Spinal cord (tissue), 10 donors: ENCODE data around the gene BCAS1. TPM values are rescaled to one million over a fixed set of nuclear protein-coding genes. Genes with fewer than 3 reads are reported as not detected.

Source experiments
- DNase-seq, 6 donors: peaks; one replicate each; pipeline versions ENCODE4 v3.0.0 to v3.0.0-alpha.2; 2013 to 2015; ENCODE audit warnings: low spot score in 6 of 6, low read depth in 4 of 6
- H3K27ac ChIP-seq: one replicate; pipeline ENCODE4 v1.5.1; 2013; ENCODE audit warnings: low read depth, low read length, control low read depth
- H3K27me3 ChIP-seq: one replicate; pipeline ENCODE4 v1.6.1; 2013; ENCODE audit warnings: low read length; ENCODE audit not compliant: control insufficient read depth, insufficient read depth
- H3K36me3 ChIP-seq: one replicate; pipeline ENCODE4 v1.6.1; 2013; ENCODE audit warnings: low read length; ENCODE audit not compliant: control insufficient read depth, insufficient read depth
- H3K4me1 ChIP-seq: one replicate; pipeline ENCODE4 v1.6.1; 2013; ENCODE audit warnings: low read length; ENCODE audit not compliant: control insufficient read depth, insufficient read depth
- H3K4me3 ChIP-seq: one replicate; pipeline ENCODE4 v1.5.1; 2013; ENCODE audit warnings: low read depth, low read length, control low read depth
- H3K9me3 ChIP-seq: one replicate; pipeline ENCODE4 v1.6.1; 2013; ENCODE audit warnings: low read length; ENCODE audit not compliant: control insufficient read depth, insufficient read depth
- WGBS: methylation state at CpG from one replicate; pipeline ENCODE4 v1.1.5; 2013; ENCODE audit warnings: missing lambda C conversion rate; ENCODE audit not compliant: insufficient coverage; 5-methylcytosine and 5-hydroxymethylcytosine counted together
- polyA plus RNA-seq, 2 donors: library from polyadenylated mRNA; unstranded; fragments of 120-200 nt; gene quantifications; one replicate each; pipeline ENCODE4 v1.2.1, GENCODE V29; 2013; ENCODE audit not compliant: insufficient read length in 2 of 2
- total RNA-seq, 2 donors: library from RNA; depleted of rRNA in 1 of 2; stranded (reverse); fragments of 120-200 nt in 1 of 2; fragments of >200 nt in 1 of 2; gene quantifications; one replicate each; pipeline versions ENCODE4 v1.2.3 to v1.2.4, GENCODE V29; 2013 to 2014
- donor health status: healthy.

Gene BCAS1
- total and polyA plus RNA-seq, 4 donors = 93.3 to 402 (median 189) TPM

DNA sequence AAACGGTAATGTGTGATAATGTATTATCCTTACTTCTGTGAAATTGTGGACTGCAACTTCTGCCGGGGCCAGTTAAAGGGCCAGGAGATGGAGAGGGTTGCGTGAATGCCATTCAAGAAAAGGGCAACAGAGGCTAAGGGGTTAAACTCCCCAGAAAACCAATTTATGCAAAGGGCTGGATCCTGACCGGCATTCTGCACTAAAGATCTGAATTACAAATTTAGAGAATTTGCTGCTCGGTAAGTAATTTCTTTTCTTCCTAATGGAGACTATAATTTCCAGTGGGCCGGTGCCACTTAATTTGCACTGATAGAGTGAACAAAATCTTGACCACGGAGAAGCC is 130.1 kb downstream of the BCAS1 start:
- 0% methylated on average over 1 of the region's 7 CpGs for WGBS

DNA sequence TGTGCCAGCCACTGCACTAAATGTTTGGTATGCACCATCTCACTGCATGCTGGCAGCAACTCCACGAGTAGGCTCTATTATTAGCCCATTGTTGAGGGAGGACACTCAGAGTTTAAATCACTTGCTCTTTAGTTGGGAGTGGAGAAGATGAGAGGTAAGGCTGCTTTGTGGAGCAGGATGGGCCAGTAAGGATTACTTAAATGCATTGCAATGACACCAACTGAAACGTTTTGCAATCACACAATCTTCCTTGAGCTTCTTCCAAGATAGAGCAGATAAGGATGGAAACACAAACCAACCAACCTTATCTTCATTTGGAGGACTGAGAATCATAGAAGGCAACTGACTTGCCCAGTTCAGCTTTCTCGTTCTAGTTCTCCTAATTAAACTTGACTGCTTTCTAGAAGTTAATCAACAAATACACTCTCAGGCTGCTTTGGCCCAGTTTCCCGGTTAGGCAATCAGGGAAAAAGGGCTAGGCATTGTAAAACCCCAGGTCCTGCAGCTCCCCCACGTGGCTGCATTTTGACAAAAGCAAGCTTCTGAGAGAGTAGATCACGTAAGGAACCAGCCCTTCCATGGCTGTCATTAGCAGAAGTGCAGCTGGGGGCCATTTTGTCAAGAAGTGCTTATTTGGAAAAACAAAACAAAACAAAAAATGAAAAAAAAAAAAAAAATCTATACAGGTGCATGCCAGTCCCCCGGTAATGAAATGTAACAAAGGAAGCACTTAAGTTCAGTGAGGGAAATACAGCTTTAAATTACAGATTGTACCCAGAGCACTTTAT is 130.6 kb downstream of the BCAS1 start:
- peaks cover 18% of the 10 kb centered on the region for H3K4me1 ChIP-seq
- DNase-seq = peak in 5 of 6 donors; percentile 53 to 94 (median 82)
- H3K4me3 ChIP-seq = peak overlapping the region; percentile 48
- H3K27ac ChIP-seq = peak overlapping the region; percentile 79
- no peaks in the 10 kb centered on the region for H3K9me3 ChIP-seq
- no peaks in the 10 kb centered on the region for H3K36me3 ChIP-seq
- WGBS = 0% methylated on average over 4 of the region's 7 CpGs
- H3K27me3 ChIP-seq = no peaks in the 10 kb centered on the region

More for the DNA sequence above, 130.1 kb downstream of the BCAS1 start:
- Histone ChIP-seq H3K27me3 (no peaks in the 10 kb centered on the region), H3K4me3 (peak overlapping the region; percentile 48), H3K27ac (peak overlapping the region; percentile 79), H3K9me3 (no peaks in the 10 kb centered on the region), H3K36me3 (no peaks in the 10 kb centered on the region), H3K4me1 (peaks cover 18% of the 10 kb centered on the region)
- DNase-seq = peak in 4 of 6 donors; percentile 20 to 75 (median 50)

DNA sequence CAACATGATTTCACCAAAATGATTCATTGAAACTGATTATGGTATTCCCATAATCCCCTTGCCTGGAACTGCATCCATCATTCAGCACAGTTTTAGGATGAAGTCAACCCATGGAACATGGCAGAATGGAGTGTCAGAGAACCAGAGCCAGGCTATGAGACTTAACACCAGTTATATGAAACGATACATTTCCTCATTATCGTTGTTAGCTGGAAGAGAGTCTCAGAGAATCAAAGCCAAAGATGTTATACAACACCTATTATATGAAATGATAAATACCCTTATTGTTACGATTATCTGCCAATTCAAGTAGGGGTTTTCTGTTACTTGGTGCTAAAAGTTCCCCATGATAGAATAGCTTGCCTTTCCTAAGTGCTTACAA is 131.2 kb downstream of the BCAS1 start:
- no peak for DNase-seq
- H3K9me3 ChIP-seq = no peaks in the 10 kb centered on the region
- peaks cover 15% of the 10 kb centered on the region for H3K4me1 ChIP-seq
- H3K36me3 ChIP-seq = no peaks in the 10 kb centered on the region
- no peak overlapping the region for H3K4me3 ChIP-seq
- peak overlapping the region; percentile 79 for H3K27ac ChIP-seq
- no peaks in the 10 kb centered on the region for H3K27me3 ChIP-seq
- no CpG with 5 or more reads among the region's 3 CpGs for WGBS

DNA sequence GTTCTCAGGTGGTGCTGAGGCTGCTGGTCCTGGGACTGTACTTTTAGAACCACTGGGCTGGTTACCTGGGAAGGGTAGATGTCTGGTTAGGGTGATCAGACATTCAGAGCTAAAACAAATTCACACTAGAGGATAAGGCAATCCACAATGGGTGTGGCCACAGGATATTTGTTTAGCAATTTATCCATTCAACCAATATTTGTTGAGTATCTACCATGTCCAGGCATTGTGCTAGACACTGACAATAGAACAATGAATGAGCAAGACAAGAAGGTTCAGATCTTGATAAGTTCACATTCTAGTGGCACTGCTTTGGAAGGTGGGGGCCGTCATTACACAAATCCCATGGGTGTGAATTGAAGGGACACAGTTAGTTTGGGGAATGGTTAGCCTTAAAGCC is 131.7 kb downstream of the BCAS1 start:
- H3K27ac ChIP-seq = no peak overlapping the region
- H3K4me3 ChIP-seq = no peak overlapping the region
- H3K27me3 ChIP-seq = no peaks in the 10 kb centered on the region
- no CpG with 5 or more reads among the region's 1 CpG for WGBS
- H3K9me3 ChIP-seq = no peaks in the 10 kb centered on the region
- DNase-seq = no peak
- no peaks in the 10 kb centered on the region for H3K36me3 ChIP-seq
- H3K4me1 ChIP-seq = peaks cover 12% of the 10 kb centered on the region

DNA sequence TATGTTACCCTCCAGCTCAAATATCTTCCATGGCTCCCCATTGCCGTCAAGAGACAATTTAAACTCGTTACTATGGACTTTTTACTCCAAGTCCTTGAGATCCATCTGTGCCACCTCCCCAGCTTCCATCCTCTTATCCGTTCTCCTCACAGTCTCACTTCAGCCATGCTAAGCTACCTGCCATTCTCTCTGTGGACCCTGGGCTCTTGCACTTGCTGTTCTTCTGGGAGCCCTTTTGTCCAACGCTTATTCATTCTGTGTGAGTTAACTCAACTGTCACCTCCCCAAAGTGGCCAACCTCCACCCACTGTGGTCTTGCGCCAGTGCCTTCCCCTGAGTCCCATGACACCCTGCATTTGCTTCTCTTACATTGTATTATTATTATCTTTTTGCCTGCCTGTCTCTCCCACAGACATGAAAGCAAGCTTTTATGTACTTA is 132.4 kb downstream of the BCAS1 start:
- H3K4me3 ChIP-seq = no peak overlapping the region
- H3K27ac ChIP-seq = no peak overlapping the region
- H3K9me3 ChIP-seq = no peaks in the 10 kb centered on the region
- no peak for DNase-seq
- WGBS = 80% methylated on average over 3 of the region's 5 CpGs
- H3K27me3 ChIP-seq = no peaks in the 10 kb centered on the region
- peaks cover 10% of the 10 kb centered on the region for H3K4me1 ChIP-seq
- H3K36me3 ChIP-seq = no peaks in the 10 kb centered on the region

DNA sequence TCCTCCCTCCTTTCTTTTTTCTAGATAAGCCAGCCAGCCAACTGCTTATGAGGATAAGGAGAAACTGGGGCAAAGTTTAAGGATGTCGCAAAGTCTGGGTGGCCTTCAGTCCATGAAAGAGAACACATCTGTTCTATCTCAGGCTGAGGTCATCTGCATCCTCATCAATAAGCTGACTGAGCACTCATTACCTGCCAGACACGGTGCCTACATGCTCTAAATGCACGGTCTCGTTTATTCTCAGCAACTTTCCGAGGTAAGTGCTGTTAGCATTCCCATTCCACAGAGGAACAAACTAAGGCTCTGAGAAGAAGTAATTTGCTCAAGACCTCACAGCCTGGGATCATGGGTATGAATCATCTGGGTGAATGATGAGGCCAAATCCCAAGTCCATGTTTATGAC is 133.1 kb downstream of the BCAS1 start:
- H3K27me3 ChIP-seq = no peaks in the 10 kb centered on the region
- no peaks in the 10 kb centered on the region for H3K9me3 ChIP-seq
- H3K4me1 ChIP-seq = peaks cover 5% of the 10 kb centered on the region
- no peak overlapping the region for H3K27ac ChIP-seq
- WGBS = 87% methylated on average over 4 of the region's 5 CpGs
- no peak overlapping the region for H3K4me3 ChIP-seq
- DNase-seq = no peak
- no peaks in the 10 kb centered on the region for H3K36me3 ChIP-seq

DNA sequence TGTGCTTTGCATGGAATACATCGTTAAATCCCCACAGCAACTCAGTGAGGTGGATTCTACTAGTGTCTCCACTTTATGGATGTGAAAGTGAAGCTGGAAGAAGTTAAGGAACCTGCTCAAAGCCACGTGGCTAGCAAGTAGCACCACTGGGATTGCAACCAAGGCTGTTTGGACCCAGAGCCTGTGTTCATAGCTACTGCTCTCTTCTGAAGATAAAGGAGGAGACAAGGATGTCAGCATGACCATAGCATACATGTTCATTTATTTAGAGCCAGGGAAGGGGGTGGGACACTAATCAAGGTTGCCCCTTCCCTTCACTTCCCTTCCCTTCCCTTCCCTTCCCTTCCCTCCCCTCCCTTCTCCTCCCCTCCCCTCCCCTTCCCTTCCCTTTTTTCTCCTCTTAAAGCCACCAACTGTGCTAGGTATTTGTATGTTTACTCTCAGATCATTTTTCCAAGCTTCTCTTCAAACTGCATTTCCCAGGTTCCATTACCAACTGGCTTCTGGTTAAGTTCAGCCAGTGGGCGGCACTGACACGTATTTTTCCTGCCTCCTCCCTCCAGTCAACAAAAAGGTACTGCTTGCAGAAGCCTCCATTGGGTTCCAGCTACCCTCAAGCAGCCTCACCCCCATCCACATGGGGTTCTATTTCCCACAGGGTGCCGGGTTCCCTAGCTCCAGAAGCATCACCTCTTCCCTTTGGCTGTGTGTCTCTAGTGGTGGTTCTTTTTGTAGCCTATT is 134.9 kb downstream of the BCAS1 start:
- Histone ChIP-seq H3K27me3 (no peaks in the 10 kb centered on the region), H3K4me1 (no peaks in the 10 kb centered on the region), H3K27ac (no peak overlapping the region), H3K36me3 (no peaks in the 10 kb centered on the region), H3K4me3 (no peak overlapping the region), H3K9me3 (no peaks in the 10 kb centered on the region)
- no peak for DNase-seq
- WGBS = 65% methylated on average over 4 of the region's 5 CpGs

DNA sequence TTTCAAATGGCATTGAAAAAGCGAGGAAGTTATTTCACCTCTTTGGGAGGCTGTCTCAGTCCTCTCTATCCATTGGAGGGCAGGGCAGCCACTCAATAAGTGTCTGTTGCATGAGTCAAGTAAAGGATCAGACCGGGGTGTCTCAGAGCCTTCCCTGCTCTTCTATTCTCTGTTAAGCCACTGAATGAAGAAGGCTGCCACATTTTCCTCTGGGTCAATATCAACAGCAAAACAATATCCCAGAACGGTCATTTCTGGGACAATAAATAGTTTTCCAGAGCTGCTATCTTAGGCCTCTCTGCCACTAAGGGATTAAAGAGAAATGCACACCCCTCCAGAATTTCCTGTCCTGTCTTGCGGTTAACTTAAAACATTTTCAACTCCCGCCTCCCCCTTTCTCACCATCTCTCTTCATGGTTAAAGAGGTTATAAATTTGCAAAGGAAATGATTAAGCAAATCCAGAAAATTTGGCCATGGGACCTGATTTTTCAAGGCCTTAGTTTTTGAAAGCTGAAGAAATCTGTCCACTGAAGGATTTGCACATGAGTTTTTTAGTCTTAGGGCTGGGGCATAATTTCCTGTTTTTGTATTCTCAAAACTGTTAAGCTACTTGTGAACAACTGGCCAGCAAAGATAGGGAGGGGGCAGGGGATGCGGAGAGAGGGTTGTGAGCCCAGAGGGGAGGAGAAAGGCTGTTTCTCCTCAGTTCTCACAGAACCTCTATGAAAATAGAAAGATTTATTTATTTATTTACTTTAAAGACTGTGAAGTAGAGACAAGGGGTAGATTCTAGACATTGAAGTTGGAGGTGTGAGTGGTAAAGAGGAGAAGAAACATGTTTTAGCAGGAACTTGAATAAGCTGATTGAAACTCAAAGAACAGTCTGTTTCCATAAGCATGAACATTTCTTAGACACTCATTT is 135.7 kb downstream of the BCAS1 start:
- H3K4me1 ChIP-seq = no peaks in the 10 kb centered on the region
- H3K27me3 ChIP-seq = no peaks in the 10 kb centered on the region
- WGBS = 50% methylated on average over 2 of the region's 6 CpGs
- peak overlapping the region; percentile 27 for H3K27ac ChIP-seq
- no peak for DNase-seq
- no peaks in the 10 kb centered on the region for H3K9me3 ChIP-seq
- no peak overlapping the region for H3K4me3 ChIP-seq
- no peaks in the 10 kb centered on the region for H3K36me3 ChIP-seq

DNA sequence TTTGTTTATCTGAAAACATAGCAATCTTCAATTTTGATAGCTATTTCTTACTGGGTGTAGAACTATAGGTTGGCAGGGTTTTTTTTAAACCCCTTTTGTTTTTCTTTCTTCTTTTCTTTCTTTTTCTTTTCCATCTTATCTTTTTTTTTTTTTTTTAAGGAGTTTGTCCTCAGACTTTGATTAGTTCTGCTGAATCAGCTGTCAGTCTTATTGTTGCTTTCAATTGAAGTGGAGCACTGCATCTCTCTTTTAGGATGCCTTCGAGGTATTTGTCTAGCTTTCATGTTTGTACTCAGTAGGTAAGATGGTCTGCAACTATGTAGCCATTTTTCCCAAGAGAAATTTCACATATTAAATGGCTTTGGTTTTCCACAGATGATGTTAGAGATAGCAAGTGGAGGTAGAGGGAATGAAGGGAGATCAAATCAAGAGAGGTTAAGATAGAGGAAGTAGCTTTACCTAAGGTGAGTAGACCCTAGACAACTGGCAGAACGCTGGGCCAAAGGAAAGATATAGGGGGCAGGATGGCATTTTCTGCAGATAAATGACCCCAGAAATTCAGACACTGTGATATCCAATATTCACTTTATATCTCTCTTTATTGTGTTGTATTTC is 137.1 kb downstream of the BCAS1 start:
- H3K27ac ChIP-seq = no peak overlapping the region
- H3K27me3 ChIP-seq = no peaks in the 10 kb centered on the region
- no CpG with 5 or more reads among the region's 2 CpGs for WGBS

More for the DNA sequence above, 137.1 kb downstream of the BCAS1 start:
- no peaks in the 10 kb centered on the region for H3K9me3 ChIP-seq
- no peak for DNase-seq
- no peaks in the 10 kb centered on the region for H3K4me1 ChIP-seq
- H3K36me3 ChIP-seq = no peaks in the 10 kb centered on the region
- H3K4me3 ChIP-seq = no peak overlapping the region
